HepG2 (cell line): Measurements from ENCODE around the gene PRADC1. TPM values are rescaled to one million over a fixed set of nuclear protein-coding genes. Genes with fewer than 3 reads are reported as not detected.

Source experiments
- GMEB1 ChIP-seq: sonication (generic); formaldehyde crosslinking; IDR thresholded peaks from 2 replicates; pipeline ENCODE4 v1.5.1; 2020; ENCODE audit warnings: missing genetic modification reagents, mild to moderate bottlenecking, borderline replicate concordance
- MEIS2 ChIP-seq: sonication (generic); formaldehyde crosslinking; IDR thresholded peaks from 2 replicates; pipeline ENCODE4 v1.9.0; 2021; ENCODE audit warnings: mild to moderate bottlenecking, missing genetic modification reagents
- MXI1 ChIP-seq: IDR thresholded peaks from 3 replicates; pipeline ENCODE4 v1.6.1; 2012; ENCODE audit warnings: low read depth, low read length, inconsistent platforms, borderline replicate concordance
- PAX8 ChIP-seq: sonication (generic); formaldehyde crosslinking; IDR thresholded peaks from 2 replicates; pipeline ENCODE4 v1.8.0; 2022; ENCODE audit warnings: mild to moderate bottlenecking, missing genetic modification reagents, borderline replicate concordance
- PHF5A ChIP-seq: IDR thresholded peaks from one replicate; pipeline ENCODE4 v1.6.1; 2018; ENCODE audit warnings: low read depth, missing genetic modification reagents; ENCODE audit not compliant: unreplicated experiment
- SNAPC2 ChIP-seq: sonication (generic); formaldehyde crosslinking; IDR thresholded peaks from 2 replicates; pipeline ENCODE4 v1.8.1; 2022; ENCODE audit warnings: mild to moderate bottlenecking, missing genetic modification reagents
- SOX5 ChIP-seq: IDR thresholded peaks from 2 replicates; pipeline ENCODE4 v1.6.1; 2016; ENCODE audit warnings: borderline replicate concordance
- SP2 ChIP-seq: sonication (generic); formaldehyde crosslinking; IDR thresholded peaks from 2 replicates; pipeline ENCODE4 v1.5.1; 2020; ENCODE audit warnings: mild to moderate bottlenecking, missing genetic modification reagents
- SYNCRIP ChIP-seq: fragments of 200-400 bp; formaldehyde crosslinking; IDR thresholded peaks from 2 replicates; pipeline ENCODE4 v1.6.1; 2018; ENCODE audit warnings: mild to moderate bottlenecking, low read depth, low read length; ENCODE audit not compliant: insufficient read depth
- TARDBP ChIP-seq: sonication (generic); formaldehyde crosslinking; IDR thresholded peaks from 2 replicates; pipeline ENCODE4 v1.8.0; 2022; ENCODE audit warnings: mild to moderate bottlenecking, missing genetic modification reagents
- TRIM24 ChIP-seq: sonication (generic); formaldehyde crosslinking; IDR thresholded peaks from 2 replicates; pipeline ENCODE4 v1.8.0; 2022; ENCODE audit warnings: mild to moderate bottlenecking, missing genetic modification reagents
- ZFP41 ChIP-seq: sonication (generic); formaldehyde crosslinking; IDR thresholded peaks from 2 replicates; pipeline ENCODE4 v1.4.0; 2020; ENCODE audit warnings: mild to moderate bottlenecking, missing genetic modification reagents, borderline replicate concordance
- ZNF430 ChIP-seq: sonication (generic); formaldehyde crosslinking; IDR thresholded peaks from 2 replicates; pipeline ENCODE4 v1.9.0; 2021; ENCODE audit warnings: mild to moderate bottlenecking, missing genetic modification reagents
- ZSCAN20 ChIP-seq: sonication (generic); formaldehyde crosslinking; IDR thresholded peaks from 2 replicates; pipeline ENCODE4 v1.4.0; 2020; ENCODE audit warnings: missing genetic modification reagents, mild to moderate bottlenecking, borderline replicate concordance
- ZSCAN29 ChIP-seq: sonication (generic); formaldehyde crosslinking; conservative IDR thresholded peaks from 2 replicates; pipeline ENCODE4 v1.4.0; 2020; ENCODE audit warnings: mild to moderate bottlenecking, missing genetic modification reagents
- polyA plus RNA-seq, 8 experiments: library from polyadenylated mRNA; depleted of rRNA in 3 of 8; stranded (reverse) in 7 of 8; unstranded in 1 of 8; fragments of >200 nt; fragmentation: Illumina TruSeq in 4 of 8; extraction: Trizol in 4 of 8; gene quantifications; 2 replicates each; pipeline versions ENCODE4 v1.2.1 to v1.2.3, GENCODE V29; 2011 to 2016; ENCODE audit warnings: low read depth in 4 of 8, missing spikeins in 1 of 8, mixed read lengths in 1 of 8; ENCODE audit not compliant: insufficient read depth in 1 of 8
- total RNA-seq, 5 experiments: library from RNA; depleted of rRNA; stranded (reverse); fragments of >200 nt; fragmentation: Illumina TruSeq; extraction: Trizol; gene quantifications; 2 replicates each; pipeline ENCODE4 v1.2.3, GENCODE V29; 2016; ENCODE audit warnings: low read depth in 1 of 5
- TF ChIP-seq, protein P1 (sequence below): sonication (generic); formaldehyde crosslinking; IDR thresholded peaks from 2 replicates; pipeline ENCODE4 v1.5.0; 2020; ENCODE audit warnings: missing genetic modification reagents, mild to moderate bottlenecking, borderline replicate concordance
- TF ChIP-seq, protein P2 (sequence below): sonication (generic); formaldehyde crosslinking; IDR thresholded peaks from 2 replicates; pipeline ENCODE4 v1.5.1; 2020; ENCODE audit warnings: mild to moderate bottlenecking, missing genetic modification reagents, borderline replicate concordance
- TF ChIP-seq, protein P3 (sequence below): sonication (generic); formaldehyde crosslinking; conservative IDR thresholded peaks from 2 replicates; pipeline ENCODE4 v1.4.0; 2020; ENCODE audit warnings: missing genetic modification reagents

PRADC1 gene
- total and polyA plus RNA-seq, 2 of the 13 experiments (the other 11 are each of a cell fraction or from before 2014, with no cell fraction given): 12.1 to 37.2 TPM

- TF ChIP-seq, protein P1, sequence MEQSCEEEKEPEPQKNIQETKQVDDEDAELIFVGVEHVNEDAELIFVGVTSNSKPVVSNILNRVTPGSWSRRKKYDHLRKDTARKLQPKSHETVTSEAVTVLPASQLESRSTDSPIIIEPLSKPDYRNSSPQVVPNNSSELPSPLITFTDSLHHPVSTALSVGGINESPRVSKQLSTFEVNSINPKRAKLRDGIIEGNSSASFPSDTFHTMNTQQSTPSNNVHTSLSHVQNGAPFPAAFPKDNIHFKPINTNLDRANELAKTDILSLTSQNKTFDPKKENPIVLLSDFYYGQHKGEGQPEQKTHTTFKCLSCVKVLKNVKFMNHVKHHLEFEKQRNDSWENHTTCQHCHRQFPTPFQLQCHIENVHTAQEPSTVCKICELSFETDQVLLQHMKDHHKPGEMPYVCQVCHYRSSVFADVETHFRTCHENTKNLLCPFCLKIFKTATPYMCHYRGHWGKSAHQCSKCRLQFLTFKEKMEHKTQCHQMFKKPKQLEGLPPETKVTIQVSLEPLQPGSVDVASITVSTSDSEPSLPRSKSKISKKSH (CRISPR knock-in tag): peak; percentile 28; the same call in 1 of the 2 replicates
- TF ChIP-seq, protein P2, sequence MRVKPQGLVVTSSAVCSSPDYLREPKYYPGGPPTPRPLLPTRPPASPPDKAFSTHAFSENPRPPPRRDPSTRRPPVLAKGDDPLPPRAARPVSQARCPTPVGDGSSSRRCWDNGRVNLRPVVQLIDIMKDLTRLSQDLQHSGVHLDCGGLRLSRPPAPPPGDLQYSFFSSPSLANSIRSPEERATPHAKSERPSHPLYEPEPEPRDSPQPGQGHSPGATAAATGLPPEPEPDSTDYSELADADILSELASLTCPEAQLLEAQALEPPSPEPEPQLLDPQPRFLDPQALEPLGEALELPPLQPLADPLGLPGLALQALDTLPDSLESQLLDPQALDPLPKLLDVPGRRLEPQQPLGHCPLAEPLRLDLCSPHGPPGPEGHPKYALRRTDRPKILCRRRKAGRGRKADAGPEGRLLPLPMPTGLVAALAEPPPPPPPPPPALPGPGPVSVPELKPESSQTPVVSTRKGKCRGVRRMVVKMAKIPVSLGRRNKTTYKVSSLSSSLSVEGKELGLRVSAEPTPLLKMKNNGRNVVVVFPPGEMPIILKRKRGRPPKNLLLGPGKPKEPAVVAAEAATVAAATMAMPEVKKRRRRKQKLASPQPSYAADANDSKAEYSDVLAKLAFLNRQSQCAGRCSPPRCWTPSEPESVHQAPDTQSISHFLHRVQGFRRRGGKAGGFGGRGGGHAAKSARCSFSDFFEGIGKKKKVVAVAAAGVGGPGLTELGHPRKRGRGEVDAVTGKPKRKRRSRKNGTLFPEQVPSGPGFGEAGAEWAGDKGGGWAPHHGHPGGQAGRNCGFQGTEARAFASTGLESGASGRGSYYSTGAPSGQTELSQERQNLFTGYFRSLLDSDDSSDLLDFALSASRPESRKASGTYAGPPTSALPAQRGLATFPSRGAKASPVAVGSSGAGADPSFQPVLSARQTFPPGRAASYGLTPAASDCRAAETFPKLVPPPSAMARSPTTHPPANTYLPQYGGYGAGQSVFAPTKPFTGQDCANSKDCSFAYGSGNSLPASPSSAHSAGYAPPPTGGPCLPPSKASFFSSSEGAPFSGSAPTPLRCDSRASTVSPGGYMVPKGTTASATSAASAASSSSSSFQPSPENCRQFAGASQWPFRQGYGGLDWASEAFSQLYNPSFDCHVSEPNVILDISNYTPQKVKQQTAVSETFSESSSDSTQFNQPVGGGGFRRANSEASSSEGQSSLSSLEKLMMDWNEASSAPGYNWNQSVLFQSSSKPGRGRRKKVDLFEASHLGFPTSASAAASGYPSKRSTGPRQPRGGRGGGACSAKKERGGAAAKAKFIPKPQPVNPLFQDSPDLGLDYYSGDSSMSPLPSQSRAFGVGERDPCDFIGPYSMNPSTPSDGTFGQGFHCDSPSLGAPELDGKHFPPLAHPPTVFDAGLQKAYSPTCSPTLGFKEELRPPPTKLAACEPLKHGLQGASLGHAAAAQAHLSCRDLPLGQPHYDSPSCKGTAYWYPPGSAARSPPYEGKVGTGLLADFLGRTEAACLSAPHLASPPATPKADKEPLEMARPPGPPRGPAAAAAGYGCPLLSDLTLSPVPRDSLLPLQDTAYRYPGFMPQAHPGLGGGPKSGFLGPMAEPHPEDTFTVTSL (CRISPR knock-in tag): peak; percentile 56; the same call in 1 of the 2 replicates
- TF ChIP-seq ZNF430 (CRISPR knock-in tag) (peak; percentile 85), GMEB1 (CRISPR knock-in tag) (peak; percentile 81), PAX8 (peak; percentile 79; the same call in 1 of the 2 replicates), TARDBP (peak; percentile 7; the same call in 1 of the 2 replicates), SOX5 (no peak), SYNCRIP (no peak), ZSCAN29 (CRISPR knock-in tag) (0 out of 2 replicates have a peak, but pooled peaks have one; percentile 12), ZSCAN20 (CRISPR knock-in tag) (peak; percentile 78; the same call in 1 of the 2 replicates), PHF5A (CRISPR knock-in tag) (no peak), ZFP41 (no peak), SNAPC2 (CRISPR knock-in tag) (no peak), MEIS2 (peak; percentile 73), SP2 (CRISPR knock-in tag) (peak; percentile 53; the same call in 1 of the 2 replicates), TRIM24 (CRISPR knock-in tag) (no peak), MXI1 (peak; percentile 100)
- TF ChIP-seq, protein P3, sequence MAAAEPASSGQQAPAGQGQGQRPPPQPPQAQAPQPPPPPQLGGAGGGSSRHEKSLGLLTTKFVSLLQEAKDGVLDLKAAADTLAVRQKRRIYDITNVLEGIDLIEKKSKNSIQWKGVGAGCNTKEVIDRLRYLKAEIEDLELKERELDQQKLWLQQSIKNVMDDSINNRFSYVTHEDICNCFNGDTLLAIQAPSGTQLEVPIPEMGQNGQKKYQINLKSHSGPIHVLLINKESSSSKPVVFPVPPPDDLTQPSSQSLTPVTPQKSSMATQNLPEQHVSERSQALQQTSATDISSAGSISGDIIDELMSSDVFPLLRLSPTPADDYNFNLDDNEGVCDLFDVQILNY (CRISPR knock-in tag): no peak
These were observed 18.7 kb downstream of the PRADC1 start, which contains the start of gene SMYD5 (continued) for GRCh38 chr2:73214120-73215035.
